BJ (cell line): ENCODE results near the gene FOXL2. TPM values are rescaled to one million over a fixed set of nuclear protein-coding genes. Genes with fewer than 3 reads are reported as not detected.

Experiments used
- CTCF ChIA-PET: fragments of 350-600 bp; formaldehyde crosslinking; extraction: SDS; loops from one replicate; lab custom pipeline; 2021; ENCODE audit warnings: antibody characterized with exemption, inconsistent platforms; lab: Yijun Ruan, JAX
- POLR2A ChIA-PET: fragments of 300-600 bp; sonication (Branson Sonifier 250); formaldehyde crosslinking; extraction: SDS; loops from one replicate; lab custom pipeline; 2021; ENCODE audit warnings: antibody characterized with exemption; lab: Charles Lee
- DNase-seq: peaks from one replicate; pipeline ENCODE4 v3.0.0-alpha.2; 2011; ENCODE audit warnings: low read depth
- H3K27me3 ChIP-seq: 2 replicates; pipeline ENCODE4 v1.6.0; 2011; ENCODE audit warnings: low read length; ENCODE audit not compliant: control insufficient read depth, insufficient read depth
- H3K36me3 ChIP-seq: 2 replicates; pipeline ENCODE4 v1.5.1; 2011; ENCODE audit warnings: low read length; ENCODE audit not compliant: control insufficient read depth, insufficient read depth
- H3K4me3 ChIP-seq: 2 replicates; pipeline ENCODE4 v1.5.1; 2011; ENCODE audit warnings: low read depth, mild to moderate bottlenecking, control low read depth, low read length
- CTCF ChIP-seq: IDR thresholded peaks from 2 replicates; pipeline ENCODE4 v1.5.1; 2011; ENCODE audit warnings: low read depth, mild to moderate bottlenecking, control low read depth, inconsistent platforms, low read length, moderate library complexity; ENCODE audit not compliant: insufficient read depth
- polyA plus RNA-seq: library from polyadenylated mRNA; depleted of rRNA; stranded (reverse); fragments of >200 nt; gene quantifications from 2 replicates; pipeline ENCODE4 v1.2.3, GENCODE V29; 2011

FOXL2 gene
- polyA plus RNA-seq, 1 experiment = 0.05 TPM

GRCh38 chr3:138943724-138944653, 2.9 kb downstream of the FOXL2 start:
- CTCF ChIA-PET = interaction anchor here (2.0 kb wide), 1 partner anchor 385 kb away, joined by 4 read pairs; no protein-coding TSS in a partner anchor
- no peaks in the 10 kb centered on the region for H3K36me3 ChIP-seq
- peaks cover 75% of the 10 kb centered on the region for H3K27me3 ChIP-seq
- DNase-seq = no peak
- no peak for TF ChIP-seq CTCF
- H3K4me3 ChIP-seq = no peak overlapping the region
- POLR2A ChIA-PET = interaction anchor here (0.7 kb wide), 1 partner anchor 399 kb away, joined by 9 read pairs; no protein-coding TSS in a partner anchor

DNA sequence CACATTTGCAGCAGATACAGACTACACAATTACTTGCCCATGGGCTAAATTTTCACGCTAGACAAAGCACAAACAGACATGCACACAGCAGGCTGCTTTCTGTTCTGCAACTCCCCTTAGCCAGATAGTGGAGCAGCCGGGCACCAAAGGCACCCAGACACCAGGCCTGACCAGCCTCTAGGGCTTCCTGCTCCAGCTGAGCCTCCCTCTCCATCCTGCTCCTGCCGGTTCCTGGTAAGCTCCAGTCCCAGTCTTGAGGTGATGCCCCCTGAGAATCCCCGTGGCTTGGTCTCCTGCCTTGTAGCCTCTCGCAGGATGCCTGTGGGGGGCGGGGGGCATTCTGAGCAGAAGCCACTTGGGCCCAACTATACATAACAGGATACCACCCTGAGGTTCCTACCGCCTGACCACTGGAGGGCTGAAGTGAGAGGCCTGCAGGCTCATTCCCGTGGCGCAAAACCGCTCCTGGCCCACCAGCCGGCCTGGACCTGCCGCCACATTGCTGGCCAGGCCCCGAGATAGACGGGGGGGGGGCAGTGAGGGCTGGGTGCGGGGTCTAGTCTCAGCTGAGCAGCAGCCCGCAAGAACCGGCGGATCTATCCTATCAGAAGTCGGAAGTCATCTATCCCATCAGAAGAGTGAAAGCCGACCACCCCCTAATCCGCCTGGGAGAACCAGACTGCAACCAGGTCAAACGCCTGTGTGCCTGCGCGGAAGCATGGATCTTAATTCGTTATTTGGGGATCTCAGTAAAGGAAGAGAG, 3.9 kb downstream of the FOXL2 start:
- ChIA-PET POLR2A (interaction anchor here (0.5 kb wide), 1 partner anchor 349 kb away, joined by 3 read pairs; the partner anchor contains the start of gene CEP70), CTCF (interaction anchor here (0.7 to 0.9 kb wide), 2 partner anchors 21 to 386 kb away, joined by 3 read pairs; no protein-coding TSS in a partner anchor)
- Histone ChIP-seq H3K36me3 (no peaks in the 10 kb centered on the region), H3K27me3 (peaks cover 75% of the 10 kb centered on the region), H3K4me3 (no peak overlapping the region)
- DNase-seq = no peak
- no peak for TF ChIP-seq CTCF

GRCh38 chr3:138942271-138942670, 4.7 kb downstream of the FOXL2 start:
- ChIA-PET POLR2A (interaction anchor here (0.5 kb wide), 1 partner anchor 348 kb away, joined by 3 read pairs; the partner anchor contains the start of gene CEP70), CTCF (interaction anchor here (0.6 to 1.9 kb wide), 6 partner anchors 18 to 387 kb away, joined by 3 to 8 read pairs (median 3); no protein-coding TSS in a partner anchor)
- TF ChIP-seq CTCF = no peak
- no peak for DNase-seq
- Histone ChIP-seq H3K27me3 (peaks cover 77% of the 10 kb centered on the region), H3K36me3 (no peaks in the 10 kb centered on the region), H3K4me3 (no peak overlapping the region)

DNA sequence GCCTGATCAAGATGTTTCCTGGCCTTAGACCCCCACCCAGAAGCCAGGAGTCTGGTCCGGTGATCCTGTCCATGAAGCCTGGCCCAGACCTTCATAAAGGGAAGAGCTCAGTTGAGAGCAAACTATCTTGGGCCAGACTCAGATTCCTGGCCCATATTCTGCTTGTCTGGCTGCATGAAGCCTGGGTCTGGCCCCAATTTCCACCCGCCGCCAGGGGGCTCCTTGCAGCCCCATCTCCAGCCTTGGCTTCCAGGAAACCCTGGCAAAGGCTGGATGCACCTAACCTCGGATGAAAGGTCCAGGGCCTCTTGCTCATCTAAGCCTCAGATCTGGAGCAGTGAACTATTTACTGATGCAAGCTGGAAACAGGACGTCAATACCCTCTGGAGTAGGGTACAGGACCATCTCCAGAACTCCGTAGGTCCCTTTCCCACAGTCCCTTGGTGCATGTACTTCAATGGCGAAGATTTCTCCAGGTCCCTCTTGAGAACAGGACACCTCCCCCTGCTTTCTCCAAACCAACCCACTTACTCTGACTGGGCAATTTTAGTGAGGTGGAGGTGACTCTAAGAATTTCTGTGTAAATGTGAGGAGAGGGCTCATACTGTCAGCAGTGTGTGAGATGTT, 5.6 kb downstream of the FOXL2 start:
- H3K36me3 ChIP-seq = no peaks in the 10 kb centered on the region
- no peak overlapping the region for H3K4me3 ChIP-seq
- DNase-seq = no peak
- POLR2A ChIA-PET = no interaction called here
- peak; percentile 65 for TF ChIP-seq CTCF
- CTCF ChIA-PET = interaction anchor here (0.6 to 1.9 kb wide), 7 partner anchors 9 to 388 kb away, joined by 3 to 8 read pairs (median 3); no protein-coding TSS in a partner anchor
- peaks cover 82% of the 10 kb centered on the region for H3K27me3 ChIP-seq
